Right ventricle myocardium inferior (tissue), 1 donor: ENCODE results near the gene MAPK12. TPM values are rescaled to one million over a fixed set of nuclear protein-coding genes. Genes with fewer than 3 reads are reported as not detected.

Source experiments
- ATAC-seq: fragments of 200-7000 bp; cut with Tn5 transposase; one replicate; pipeline ENCODE4 v1.9.1; 2020; ENCODE audit warnings: mild to moderate bottlenecking, moderate library complexity
- DNase-seq: peaks from one replicate; pipeline ENCODE4 v3.0.0; 2021; ENCODE audit errors: missing footprints
- intact Hi-C: fragments of 100-400 bp; cut with DNase I; formaldehyde crosslinking; loops from one replicate; pipeline ENCODE4 v1.11.0; 2022
- total RNA-seq: library from RNA; stranded (reverse); fragmentation: NEBNext Ultra II Directional; extraction: Animal tissue kit (Norgen Biotek cat#: 25700); gene quantifications from one replicate; pipeline ENCODE4 v1.2.1, GENCODE V29; 2021
- donor health status: DM: no; HTN: yes; CAD: no; lungs with severe emphysema.

The MAPK12 gene
- total RNA-seq, 1 donor from 2014 or later, result 18.2 TPM

- intact Hi-C loops, result no loop called here
- ATAC-seq (no peak), DNase-seq (peak; percentile 31)
Observed at GRCh38 chr22:50226063-50226874, 35.2 kb downstream of the MAPK12 start.

GRCh38 chr22:50225200-50225969, 36.1 kb downstream of the MAPK12 start:
- ATAC-seq, result no peak
- intact Hi-C loops, result no loop called here
- peak; percentile 49 for DNase-seq

- ATAC-seq, result no peak
- DNase-seq, result peak; percentile 48
- intact Hi-C loops, result no loop called here
Observed at GRCh38 chr22:50224071-50224470, 37.4 kb downstream of the MAPK12 start.

- DNase-seq, result peak; percentile 59
- intact Hi-C loops, result no loop called here
Observed at GRCh38 chr22:50222508-50222907, 39.0 kb downstream of the MAPK12 start.

GRCh38 chr22:50221410-50222300, 39.8 kb downstream of the MAPK12 start:
- ATAC-seq (no peak), DNase-seq (peak; percentile 44)
- intact Hi-C loops, result no loop called here

More at GRCh38 chr22:50222508-50222907, 39.0 kb downstream of the MAPK12 start:
- no peak for ATAC-seq

GRCh38 chr22:50220603-50221409, 40.7 kb downstream of the MAPK12 start:
- no peak for ATAC-seq
- DNase-seq, result peak; percentile 61
- intact Hi-C loops, result no loop called here

- DNase-seq, result no peak
- intact Hi-C loops, result no loop called here
- ATAC-seq, result no peak
Observed at GRCh38 chr22:50219800-50220602, 41.5 kb downstream of the MAPK12 start.

GRCh38 chr22:50218996-50219727, 42.3 kb downstream of the MAPK12 start:
- intact Hi-C loops, result no loop called here
- DNase-seq, result peak; percentile 90
- peak; percentile 80 for ATAC-seq

- intact Hi-C loops, result no loop called here
- ATAC-seq (peak; percentile 18), DNase-seq (peak; percentile 62)
Observed at GRCh38 chr22:50218153-50218995, 43.1 kb downstream of the MAPK12 start.

- intact Hi-C loops, result no loop called here
- no peak for ATAC-seq
- peak; percentile 57 for DNase-seq
Observed at GRCh38 chr22:50217543-50218152, 43.8 kb downstream of the MAPK12 start.

- ATAC-seq, result no peak
- DNase-seq, result peak; percentile 57
- intact Hi-C loops, result no loop called here
Observed at GRCh38 chr22:50216684-50217520, 44.6 kb downstream of the MAPK12 start.

GRCh38 chr22:50216055-50216683, 45.3 kb downstream of the MAPK12 start:
- DNase-seq, result peak; percentile 39
- no peak for ATAC-seq
- intact Hi-C loops, result no loop called here

- intact Hi-C loops, result no loop called here
- DNase-seq, result peak; percentile 37
- ATAC-seq, result no peak
Observed at GRCh38 chr22:50215297-50216054, 46.0 kb downstream of the MAPK12 start.

- ATAC-seq, result no peak
- intact Hi-C loops, result no loop called here
- DNase-seq, result no peak
Observed at GRCh38 chr22:50213263-50213662, 48.2 kb downstream of the MAPK12 start.
